ENCODE measurements around the gene SCLT1.

SCLT1 gene

DNA sequence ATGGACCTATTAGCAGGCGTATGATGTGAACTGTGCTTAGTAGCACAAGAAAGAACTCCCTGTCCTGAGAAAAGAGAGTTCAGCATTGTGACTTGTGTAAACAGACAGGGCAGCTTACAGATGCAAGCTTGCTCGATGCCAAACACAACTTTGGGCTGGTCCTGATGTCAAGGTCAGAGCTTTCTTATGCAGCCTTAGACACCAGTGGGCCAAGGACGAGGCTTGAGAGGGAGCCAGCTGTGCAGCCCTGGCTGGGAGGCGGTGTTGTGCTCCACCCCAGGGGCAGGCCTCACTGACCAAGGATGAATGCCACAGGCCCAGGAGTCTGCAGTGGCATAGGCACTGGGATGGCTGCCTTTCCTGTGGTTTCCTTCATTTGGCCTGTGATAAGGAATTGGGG is 248.4 kb downstream of the SCLT1 start:
- no peak for DNase-seq
- TF ChIP-seq, protein P1, sequence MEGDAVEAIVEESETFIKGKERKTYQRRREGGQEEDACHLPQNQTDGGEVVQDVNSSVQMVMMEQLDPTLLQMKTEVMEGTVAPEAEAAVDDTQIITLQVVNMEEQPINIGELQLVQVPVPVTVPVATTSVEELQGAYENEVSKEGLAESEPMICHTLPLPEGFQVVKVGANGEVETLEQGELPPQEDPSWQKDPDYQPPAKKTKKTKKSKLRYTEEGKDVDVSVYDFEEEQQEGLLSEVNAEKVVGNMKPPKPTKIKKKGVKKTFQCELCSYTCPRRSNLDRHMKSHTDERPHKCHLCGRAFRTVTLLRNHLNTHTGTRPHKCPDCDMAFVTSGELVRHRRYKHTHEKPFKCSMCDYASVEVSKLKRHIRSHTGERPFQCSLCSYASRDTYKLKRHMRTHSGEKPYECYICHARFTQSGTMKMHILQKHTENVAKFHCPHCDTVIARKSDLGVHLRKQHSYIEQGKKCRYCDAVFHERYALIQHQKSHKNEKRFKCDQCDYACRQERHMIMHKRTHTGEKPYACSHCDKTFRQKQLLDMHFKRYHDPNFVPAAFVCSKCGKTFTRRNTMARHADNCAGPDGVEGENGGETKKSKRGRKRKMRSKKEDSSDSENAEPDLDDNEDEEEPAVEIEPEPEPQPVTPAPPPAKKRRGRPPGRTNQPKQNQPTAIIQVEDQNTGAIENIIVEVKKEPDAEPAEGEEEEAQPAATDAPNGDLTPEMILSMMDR (IDR thresholded peaks at IDR 0.05; ENCODE audit: low read length), result no peak
- no peak for TF ChIP-seq EZH2 (optimal IDR thresholded peaks at IDR 0.05; ENCODE audit: low read depth, low read length)
- no peak for TF ChIP-seq EZH2phosphoT487 (IDR thresholded peaks at IDR 0.05; ENCODE audit: low read length)
- Histone ChIP-seq H3K79me2 (ENCODE audit: low read length) (peaks cover 99% of the 10 kb centered on the region), H3K4me3 (ENCODE audit: low read length) (no peak overlapping the region), H4K20me1 (ENCODE audit: insufficient read depth, low read length) (peaks cover 27% of the 10 kb centered on the region), H3K4me1 (ENCODE audit: low read length) (0 out of 2 replicates have a peak, but pooled peaks cover under 1% of the 10 kb centered on the region), H3K9me3 (replicated peaks; ENCODE audit: insufficient read depth, low read length) (no peaks in the 10 kb centered on the region), H3K9ac (ENCODE audit: low read length) (no peak overlapping the region), H3K27ac (ENCODE audit: low read length) (no peak overlapping the region), H3K4me2 (ENCODE audit: low read depth, low read length) (no peak overlapping the region), H2AFZ (ENCODE audit: low read length) (no peak overlapping the region), H3F3A (ENCODE audit: insufficient read depth, low read length) (no peaks in the 10 kb centered on the region), H3K36me3 (replicated peaks; ENCODE audit: insufficient read depth, low read length) (peaks cover 30% of the 10 kb centered on the region), H3K27me3 (replicated peaks; ENCODE audit: insufficient read depth, low read length) (no peaks in the 10 kb centered on the region), H3K9me2 (replicated peaks; ENCODE audit: insufficient read depth, low read length) (no peaks in the 10 kb centered on the region)

DNA sequence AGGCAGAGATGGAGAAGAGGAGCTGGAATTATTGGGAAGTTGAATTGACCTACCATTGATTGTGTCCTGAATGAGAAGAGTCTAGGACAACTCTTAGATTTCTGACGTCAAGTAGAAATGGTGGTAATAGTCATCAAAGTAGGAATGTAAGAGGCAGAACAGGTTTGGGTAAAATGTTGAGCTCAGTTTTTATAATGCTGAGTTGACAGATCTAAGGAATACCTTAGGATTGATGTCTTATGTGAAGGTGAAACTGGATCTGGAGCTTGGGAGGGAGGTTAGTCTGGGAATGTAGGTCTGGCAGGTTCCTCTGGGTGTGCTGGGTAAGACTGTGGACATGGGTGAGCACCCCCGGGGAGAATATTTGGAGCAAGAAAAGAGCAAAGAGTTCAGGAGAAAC is 251.9 kb downstream of the SCLT1 start:
- Histone ChIP-seq H3K79me2 (ENCODE audit: low read length) (peaks cover 100% of the 10 kb centered on the region), H3K9me2 (replicated peaks; ENCODE audit: insufficient read depth, low read length) (no peaks in the 10 kb centered on the region), H3K36me3 (replicated peaks; ENCODE audit: insufficient read depth, low read length) (peaks cover 8% of the 10 kb centered on the region; the same call in 1 of the 2 replicates), H3K27ac (ENCODE audit: low read length) (no peak overlapping the region), H3F3A (ENCODE audit: insufficient read depth, low read length) (no peaks in the 10 kb centered on the region), H3K4me1 (ENCODE audit: low read length) (peaks cover 12% of the 10 kb centered on the region; the same call in 1 of the 2 replicates), H3K4me3 (ENCODE audit: low read length) (no peak overlapping the region), H3K9ac (ENCODE audit: low read length) (no peak overlapping the region), H2AFZ (ENCODE audit: low read length) (no peak overlapping the region), H3K4me2 (ENCODE audit: low read depth, low read length) (no peak overlapping the region), H4K20me1 (ENCODE audit: insufficient read depth, low read length) (peaks cover 47% of the 10 kb centered on the region), H3K27me3 (replicated peaks; ENCODE audit: insufficient read depth, low read length) (no peaks in the 10 kb centered on the region), H3K9me3 (replicated peaks; ENCODE audit: insufficient read depth, low read length) (no peaks in the 10 kb centered on the region)
- no peak for DNase-seq
- no peak for TF ChIP-seq EZH2 (optimal IDR thresholded peaks at IDR 0.05; ENCODE audit: low read depth, low read length)
- no peak for TF ChIP-seq EZH2phosphoT487 (IDR thresholded peaks at IDR 0.05; ENCODE audit: low read length)
- TF ChIP-seq, protein P1 (IDR thresholded peaks at IDR 0.05; ENCODE audit: low read length), result no peak

DNA sequence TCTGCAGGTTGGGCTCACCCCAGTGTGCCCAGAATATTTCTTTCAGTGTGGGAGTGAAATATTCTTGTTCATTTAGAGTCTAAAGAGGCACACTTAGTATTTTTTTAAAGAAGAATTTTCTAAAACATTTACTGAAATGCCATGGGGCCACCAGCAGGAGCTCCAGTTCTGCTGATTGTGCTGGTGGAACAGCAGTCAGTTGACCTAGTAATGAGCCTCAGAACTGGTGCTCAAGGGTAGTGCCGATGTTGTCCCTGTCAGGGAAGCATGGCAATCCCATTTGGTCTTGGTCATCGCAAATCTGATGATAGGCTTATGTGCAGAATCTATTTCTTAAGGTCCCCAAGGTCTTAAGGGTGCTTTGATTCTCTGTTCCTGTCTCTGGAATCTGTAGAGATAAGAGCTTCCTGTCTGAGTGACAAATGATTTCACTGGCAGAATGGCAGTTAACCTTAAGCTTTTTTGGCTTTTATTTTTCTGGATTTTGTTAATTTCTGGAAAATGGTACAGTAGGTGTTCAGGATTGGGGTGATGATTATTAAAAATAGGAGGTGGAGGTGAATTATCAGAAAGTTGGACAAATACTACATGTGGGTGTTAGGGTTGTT is 252.5 kb downstream of the SCLT1 start:
- H3F3A ChIP-seq (ENCODE audit: insufficient read depth, low read length), result no peaks in the 10 kb centered on the region
- no peak overlapping the region for H3K27ac ChIP-seq (ENCODE audit: low read length)
- peaks cover 12% of the 10 kb centered on the region; the same call in 1 of the 2 replicates for H3K4me1 ChIP-seq (ENCODE audit: low read length)
- H3K27me3 ChIP-seq (replicated peaks; ENCODE audit: insufficient read depth, low read length), result no peaks in the 10 kb centered on the region
- no peak overlapping the region for H2AFZ ChIP-seq (ENCODE audit: low read length)
- H3K4me2 ChIP-seq (ENCODE audit: low read depth, low read length), result no peak overlapping the region
- peaks cover 100% of the 10 kb centered on the region for H3K79me2 ChIP-seq (ENCODE audit: low read length)
- TF ChIP-seq EZH2 (optimal IDR thresholded peaks at IDR 0.05; ENCODE audit: low read depth, low read length) (no peak), EZH2phosphoT487 (IDR thresholded peaks at IDR 0.05; ENCODE audit: low read length) (no peak)
- TF ChIP-seq, protein P1 (IDR thresholded peaks at IDR 0.05; ENCODE audit: low read length), result no peak
- peaks cover 47% of the 10 kb centered on the region for H4K20me1 ChIP-seq (ENCODE audit: insufficient read depth, low read length)
- H3K36me3 ChIP-seq (replicated peaks; ENCODE audit: insufficient read depth, low read length), result 0 out of 2 replicates have a peak, but pooled peaks cover 5% of the 10 kb centered on the region
- no peak for DNase-seq
- H3K9ac ChIP-seq (ENCODE audit: low read length), result no peak overlapping the region
- H3K4me3 ChIP-seq (ENCODE audit: low read length), result no peak overlapping the region
- H3K9me3 ChIP-seq (replicated peaks; ENCODE audit: insufficient read depth, low read length), result no peaks in the 10 kb centered on the region
- no peaks in the 10 kb centered on the region for H3K9me2 ChIP-seq (replicated peaks; ENCODE audit: insufficient read depth, low read length)
